ENCODE results near the gene DIP2B.

GRCh38 chr12:50753232-50753769 is 248.5 kb downstream of the DIP2B start:
- TF ChIP-seq, protein P1, sequence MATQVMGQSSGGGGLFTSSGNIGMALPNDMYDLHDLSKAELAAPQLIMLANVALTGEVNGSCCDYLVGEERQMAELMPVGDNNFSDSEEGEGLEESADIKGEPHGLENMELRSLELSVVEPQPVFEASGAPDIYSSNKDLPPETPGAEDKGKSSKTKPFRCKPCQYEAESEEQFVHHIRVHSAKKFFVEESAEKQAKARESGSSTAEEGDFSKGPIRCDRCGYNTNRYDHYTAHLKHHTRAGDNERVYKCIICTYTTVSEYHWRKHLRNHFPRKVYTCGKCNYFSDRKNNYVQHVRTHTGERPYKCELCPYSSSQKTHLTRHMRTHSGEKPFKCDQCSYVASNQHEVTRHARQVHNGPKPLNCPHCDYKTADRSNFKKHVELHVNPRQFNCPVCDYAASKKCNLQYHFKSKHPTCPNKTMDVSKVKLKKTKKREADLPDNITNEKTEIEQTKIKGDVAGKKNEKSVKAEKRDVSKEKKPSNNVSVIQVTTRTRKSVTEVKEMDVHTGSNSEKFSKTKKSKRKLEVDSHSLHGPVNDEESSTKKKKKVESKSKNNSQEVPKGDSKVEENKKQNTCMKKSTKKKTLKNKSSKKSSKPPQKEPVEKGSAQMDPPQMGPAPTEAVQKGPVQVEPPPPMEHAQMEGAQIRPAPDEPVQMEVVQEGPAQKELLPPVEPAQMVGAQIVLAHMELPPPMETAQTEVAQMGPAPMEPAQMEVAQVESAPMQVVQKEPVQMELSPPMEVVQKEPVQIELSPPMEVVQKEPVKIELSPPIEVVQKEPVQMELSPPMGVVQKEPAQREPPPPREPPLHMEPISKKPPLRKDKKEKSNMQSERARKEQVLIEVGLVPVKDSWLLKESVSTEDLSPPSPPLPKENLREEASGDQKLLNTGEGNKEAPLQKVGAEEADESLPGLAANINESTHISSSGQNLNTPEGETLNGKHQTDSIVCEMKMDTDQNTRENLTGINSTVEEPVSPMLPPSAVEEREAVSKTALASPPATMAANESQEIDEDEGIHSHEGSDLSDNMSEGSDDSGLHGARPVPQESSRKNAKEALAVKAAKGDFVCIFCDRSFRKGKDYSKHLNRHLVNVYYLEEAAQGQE (IDR thresholded peaks at IDR 0.05; ENCODE audit: insufficient read depth in 1 of 2, low read depth in 2 of 2, low read length in 1 of 2), result no peak
- TF ChIP-seq, protein P2, sequence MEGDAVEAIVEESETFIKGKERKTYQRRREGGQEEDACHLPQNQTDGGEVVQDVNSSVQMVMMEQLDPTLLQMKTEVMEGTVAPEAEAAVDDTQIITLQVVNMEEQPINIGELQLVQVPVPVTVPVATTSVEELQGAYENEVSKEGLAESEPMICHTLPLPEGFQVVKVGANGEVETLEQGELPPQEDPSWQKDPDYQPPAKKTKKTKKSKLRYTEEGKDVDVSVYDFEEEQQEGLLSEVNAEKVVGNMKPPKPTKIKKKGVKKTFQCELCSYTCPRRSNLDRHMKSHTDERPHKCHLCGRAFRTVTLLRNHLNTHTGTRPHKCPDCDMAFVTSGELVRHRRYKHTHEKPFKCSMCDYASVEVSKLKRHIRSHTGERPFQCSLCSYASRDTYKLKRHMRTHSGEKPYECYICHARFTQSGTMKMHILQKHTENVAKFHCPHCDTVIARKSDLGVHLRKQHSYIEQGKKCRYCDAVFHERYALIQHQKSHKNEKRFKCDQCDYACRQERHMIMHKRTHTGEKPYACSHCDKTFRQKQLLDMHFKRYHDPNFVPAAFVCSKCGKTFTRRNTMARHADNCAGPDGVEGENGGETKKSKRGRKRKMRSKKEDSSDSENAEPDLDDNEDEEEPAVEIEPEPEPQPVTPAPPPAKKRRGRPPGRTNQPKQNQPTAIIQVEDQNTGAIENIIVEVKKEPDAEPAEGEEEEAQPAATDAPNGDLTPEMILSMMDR (IDR thresholded peaks at IDR 0.05), result no peak

All from Panc1 (cell line).